Ovary (tissue), 9 donors: ENCODE data around the gene SEC23IP. TPM values are rescaled to one million over a fixed set of nuclear protein-coding genes. Genes with fewer than 3 reads are reported as not detected.
A peak's percentile ranks its signal among the peaks of the same experiment; 100 is the strongest.
"Not testable (repeated sequence)": the region's sequence is repeated elsewhere in the genome, so short reads cannot be mapped to it uniquely, and the experiment has no call there.

Experiments
- DNase-seq, 5 donors: peaks; one replicate each; pipeline ENCODE4 v3.0.0-alpha.2; 2019 to 2020
- H3K27ac ChIP-seq, 2 donors: fragments of 200-600 bp; one replicate each; pipeline versions ENCODE4 v1.5.1 to v1.8.0; 2019 to 2022
- H3K27me3 ChIP-seq: fragments of 200-600 bp; one replicate; pipeline ENCODE4 v1.8.0; 2022
- H3K36me3 ChIP-seq: fragments of 200-600 bp; sonication (generic); one replicate; pipeline ENCODE4 v1.5.1; 2019
- H3K4me1 ChIP-seq: one replicate; pipeline ENCODE4 v1.8.1; 2013; ENCODE audit warnings: mild to moderate bottlenecking, moderate library complexity; ENCODE audit not compliant: insufficient read depth
- H3K4me3 ChIP-seq: fragments of 200-600 bp; sonication (generic); one replicate; pipeline ENCODE4 v1.5.1; 2017
- H3K9me3 ChIP-seq, 2 donors: fragments of 200-600 bp in 1 of 2; sonication (generic) in 1 of 2; one replicate each; pipeline versions ENCODE4 v1.5.1 to v1.8.1; 2013 to 2019; ENCODE audit warnings: mild to moderate bottlenecking in 1 of 2, moderate library complexity in 1 of 2
- CTCF ChIP-seq, 3 donors: fragments of 450-650 bp in 2 of 3; fragments of 200-600 bp in 1 of 3; IDR thresholded peaks; one replicate each; pipeline versions ENCODE4 v1.5.1 to v1.8.0; 2016 to 2022; ENCODE audit warnings: antibody characterized with exemption in 3 of 3, mild to moderate bottlenecking in 1 of 3
- EP300 ChIP-seq: sonication (generic); formaldehyde crosslinking; IDR thresholded peaks from one replicate; pipeline ENCODE4 v1.6.1; 2017; ENCODE audit warnings: antibody characterized with exemption
- POLR2A ChIP-seq: fragments of 450-650 bp; IDR thresholded peaks from one replicate; pipeline ENCODE4 v1.6.1; 2017; ENCODE audit warnings: antibody characterized with exemption, mild to moderate bottlenecking, moderate library complexity
- WGBS, 3 donors: extraction: QIAGEN DNeasy Blood & Tissue Kit in 1 of 3; methylation state at CpG; one replicate each; pipeline versions ENCODE4 v1.1.5 to v1.1.7; 2013 to 2017; 5-methylcytosine and 5-hydroxymethylcytosine counted together
- intact Hi-C, 4 donors: fragments of 100-400 bp; cut with DNase I; formaldehyde crosslinking; loops; one replicate each; pipeline versions ENCODE4 v1.11.0 to v1.15.1; 2022 to 2023
- polyA plus RNA-seq, 2 donors: library from polyadenylated mRNA; stranded (reverse); fragments of 200-250 nt in 1 of 2; fragments of 350-450 nt in 1 of 2; fragmentation: Illumina TruSeq in 1 of 2; extraction: RNeasy Lipid Tissue Mini Kit (QIAGEN cat#74804) in 1 of 2; gene quantifications; one replicate each; pipeline ENCODE4 v1.2.3, GENCODE V29; 2013 to 2014
- total RNA-seq, 7 donors: library from RNA; depleted of rRNA in 2 of 7; stranded (reverse); fragments of >200 nt in 2 of 7; fragmentation: NEBNext Ultra II Directional in 3 of 7; extraction: Animal tissue kit (Norgen Biotek cat#: 25700) in 3 of 7; gene quantifications; one replicate each; pipeline versions ENCODE4 v1.1.0 to v1.2.4, GENCODE V29; 2016 to 2023
- donor health status: DM: no; HTN: no; CAD: no; lungs with moderate emphysema.
- donor health status: DM: no; HTN: no; CAD: no.
- donor health status: Bipolar disorder and iron deficiency.
- donor health status: DM: yes; HTN: yes; CAD: no.
- donor health status: DM: no; HTN: no; CAD: no.
- donor health status: DM: yes; HTN: yes; CAD: no.

SEC23IP gene
- total and polyA plus RNA-seq, 9 donors: 11.5 to 58.0 (median 51.5) TPM

GRCh38 chr10:119865699-119866240 is 26.8 kb upstream of the SEC23IP start:
- DNase-seq: no peak
- 86 to 91% (median 91%) methylated on average over 6 of the region's 6 CpGs for WGBS, 3 donors

GRCh38 chr10:119867317-119867716 is 25.2 kb upstream of the SEC23IP start:
- H3K36me3 ChIP-seq: no peaks in the 10 kb centered on the region
- no peak overlapping the region for H3K4me3 ChIP-seq
- no peaks in the 10 kb centered on the region for H3K9me3 ChIP-seq
- TF ChIP-seq EP300: no peak
- no peak for TF ChIP-seq POLR2A
- no peak for TF ChIP-seq CTCF (IDR thresholded peaks at IDR 0.05)
- 78 to 83% (median 82%) methylated on average over 7 of the region's 7 CpGs for WGBS, 3 donors
- H3K27me3 ChIP-seq: no peaks in the 10 kb centered on the region
- intact Hi-C loops: no loop called here
- DNase-seq: no peak
- no peak overlapping the region for H3K27ac ChIP-seq
- peaks cover 7% of the 10 kb centered on the region for H3K4me1 ChIP-seq

More at GRCh38 chr10:119865699-119866240, 26.8 kb upstream of the SEC23IP start:
- H3K36me3 ChIP-seq: no peaks in the 10 kb centered on the region
- H3K27ac ChIP-seq: no peak overlapping the region
- H3K4me3 ChIP-seq: no peak overlapping the region
- intact Hi-C loops: no loop called here
- H3K9me3 ChIP-seq: no peaks in the 10 kb centered on the region
- TF ChIP-seq EP300 (no peak), CTCF (IDR thresholded peaks at IDR 0.05) (no peak), POLR2A (no peak)
- H3K4me1 ChIP-seq: peaks cover 4% of the 10 kb centered on the region
- no peaks in the 10 kb centered on the region for H3K27me3 ChIP-seq

- H3K36me3 ChIP-seq, H3K27me3 ChIP-seq, DNase-seq, H3K27ac ChIP-seq, intact Hi-C loops, H3K4me3 ChIP-seq, H3K9me3 ChIP-seq, H3K4me1 ChIP-seq: not testable (repeated sequence)
- WGBS, 3 donors: 52 to 60% (median 52%) methylated on average over 4 of the region's 4 CpGs
These were observed 23.1 kb upstream of the SEC23IP start for GRCh38 chr10:119869398-119869797.

GRCh38 chr10:119871881-119872609 is 20.5 kb upstream of the SEC23IP start:
- TF ChIP-seq CTCF (IDR thresholded peaks at IDR 0.05) (no peak), POLR2A (peak; percentile 8), EP300 (no peak)
- Histone ChIP-seq H3K36me3 (no peaks in the 10 kb centered on the region), H3K27ac (peak overlapping the region; percentile 76 to 79), H3K27me3 (no peaks in the 10 kb centered on the region), H3K4me3 (peak overlapping the region; percentile 66), H3K4me1 (peaks cover 4% of the 10 kb centered on the region), H3K9me3 (no peaks in the 10 kb centered on the region)
- 0 to 1% (median 0%) methylated on average over 45 to 56 of the region's 56 CpGs for WGBS, 3 donors
- intact Hi-C loops: no loop called here
- DNase-seq: peak; percentile 36 to 73 (median 71)

GRCh38 chr10:119872610-119872859 is 20.0 kb upstream of the SEC23IP start, which contains the start of gene MCMBP:
TSS of gene MCMBP (minus strand) at chr10:119872843. CDS start at chr10:119872584, 259 bp downstream.
- TF ChIP-seq EP300 (no peak), CTCF (IDR thresholded peaks at IDR 0.05) (no peak), POLR2A (peak; percentile 68)

More at GRCh38 chr10:119872610-119872859, 20.0 kb upstream of the SEC23IP start, which contains the start of gene MCMBP:
- Histone ChIP-seq H3K36me3 (no peaks in the 10 kb centered on the region), H3K4me3 (peak within 1 kb of the TSS; percentile 66), H3K9me3 (no peaks in the 10 kb centered on the region), H3K27me3 (no peaks in the 10 kb centered on the region), H3K4me1 (peaks cover 4% of the 10 kb centered on the region), H3K27ac (peak within 1 kb of the TSS; percentile 76 to 79)
- DNase-seq: no peak
- intact Hi-C loops: no loop called here
- 0 to 1% (median 1%) methylated on average over 9 to 42 of the region's 42 CpGs for WGBS, 3 donors
